T-helper 1 cell treated with Interleukin-12 subunit alpha and Interleukin-12 subunit beta and Interleukin-4 antibody, amounts not matched to agents 30 ng/mL and 1 ng/mL, for 36 hours (primary cell): ENCODE measurements around the gene MZB1. TPM values are rescaled to one million over a fixed set of nuclear protein-coding genes. Genes with fewer than 3 reads are reported as not detected.
"Not testable (repeated sequence)": the region's sequence is repeated elsewhere in the genome, so short reads cannot be mapped to it uniquely, and the experiment has no call there.

ENCODE experiments used
- intact Hi-C: fragments of 100-400 bp; cut with micrococcal nuclease; formaldehyde crosslinking; loops from one replicate; pipeline ENCODE4 v1.15.1; 2024
- total RNA-seq: library from RNA; stranded (reverse); gene quantifications from 2 replicates; pipeline ENCODE4 v1.2.3, GENCODE V29; 2022

The MZB1 gene
- total RNA-seq, 1 donor from 2014 or later, result 83.7 TPM

- intact Hi-C loops, result no loop called here
Observed at GRCh38 chr5:139379626-139380449, 9.9 kb downstream of the MZB1 start.

- intact Hi-C loops, result no loop called here
Observed at GRCh38 chr5:139378941-139379361, 10.8 kb downstream of the MZB1 start.

GRCh38 chr5:139378101-139378825 is 11.4 kb downstream of the MZB1 start:
- intact Hi-C loops, result no loop called here

GRCh38 chr5:139377226-139377625 is 12.5 kb downstream of the MZB1 start:
- intact Hi-C loops, result no loop called here

DNA sequence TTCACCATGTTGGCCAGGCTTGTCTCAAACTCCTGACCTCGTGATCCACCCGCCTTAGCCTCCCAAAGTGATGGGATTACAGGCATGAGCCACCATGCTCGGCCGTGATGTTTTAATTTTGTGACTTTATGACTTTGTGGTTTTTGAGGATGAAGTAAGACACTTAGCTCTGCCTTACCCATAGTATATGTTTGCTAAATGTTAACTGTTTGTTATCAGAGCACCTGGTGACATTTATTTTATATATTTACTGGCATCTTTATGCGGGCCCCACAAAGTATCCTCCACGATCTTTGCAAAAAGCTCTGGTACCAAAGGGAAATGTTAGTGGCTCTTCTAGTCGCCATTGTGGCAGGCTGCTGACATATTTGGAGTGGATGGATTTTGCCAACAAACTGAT is 13.3 kb downstream of the MZB1 start:
- intact Hi-C loops, result no loop called here

- intact Hi-C loops, result no loop called here
Observed at GRCh38 chr5:139374909-139375308, 14.8 kb downstream of the MZB1 start.

- intact Hi-C loops, result no loop called here
Observed at GRCh38 chr5:139371482-139372435, 18.0 kb downstream of the MZB1 start.

- intact Hi-C loops, result no loop called here
Observed at GRCh38 chr5:139369181-139369580, 20.5 kb downstream of the MZB1 start.

GRCh38 chr5:139368613-139369012 is 21.1 kb downstream of the MZB1 start:
- intact Hi-C loops, result no loop called here

- intact Hi-C loops, result no loop called here
Observed at GRCh38 chr5:139364466-139364865, 25.2 kb downstream of the MZB1 start.

DNA sequence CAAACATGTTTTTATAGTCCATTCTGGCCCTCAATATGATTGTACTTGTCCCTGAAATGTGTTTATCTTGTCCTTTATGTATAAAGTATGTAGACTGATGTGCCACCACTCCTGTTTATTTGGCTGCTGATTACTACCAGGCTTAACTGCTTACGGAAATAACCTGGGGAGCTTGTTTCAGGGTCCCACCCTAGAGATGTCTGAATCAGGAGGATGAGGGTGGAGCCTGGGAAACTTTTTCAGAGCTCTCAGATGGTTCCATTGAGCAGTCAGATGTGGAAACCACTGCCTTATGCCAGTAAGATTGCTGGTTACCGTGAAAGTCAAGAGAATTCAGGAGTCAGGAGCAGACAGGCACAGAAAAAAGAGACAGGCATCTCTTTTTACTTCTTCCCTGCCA is 25.8 kb downstream of the MZB1 start:
- intact Hi-C loops, result loop anchor here (2.0 kb wide), 1 partner anchor 29 kb away; no protein-coding TSS in a partner anchor

- intact Hi-C loops, result loop anchor here (2.0 kb wide), 1 partner anchor 31 kb away; no protein-coding TSS in a partner anchor
Observed at GRCh38 chr5:139361835-139362429, 27.8 kb downstream of the MZB1 start.

DNA sequence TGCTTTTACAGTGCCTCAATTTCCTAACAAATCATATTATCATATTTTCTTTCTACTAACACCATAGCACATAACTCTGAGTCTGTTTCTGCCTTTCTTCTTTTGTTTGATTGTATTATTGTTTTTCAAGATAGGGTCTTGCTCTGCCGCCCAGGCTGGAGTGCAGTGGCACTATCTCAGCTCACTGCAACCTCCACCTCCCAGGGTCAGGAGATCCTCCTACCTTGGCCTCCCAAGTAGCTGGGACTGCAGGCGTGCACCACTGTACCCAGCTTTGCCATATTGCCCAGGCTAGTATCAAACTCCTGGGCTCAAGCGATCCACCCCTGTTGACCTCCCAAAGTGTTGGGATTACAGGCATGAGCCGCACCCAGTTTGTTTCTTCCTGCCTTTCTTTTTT is 29.3 kb downstream of the MZB1 start:
- intact Hi-C loops, result no loop called here

- intact Hi-C loops, result no loop called here
Observed at GRCh38 chr5:139358064-139358463, 31.6 kb downstream of the MZB1 start.

- intact Hi-C loops, result not testable (repeated sequence)
Observed at GRCh38 chr5:139355900-139356299, 33.8 kb downstream of the MZB1 start.

DNA sequence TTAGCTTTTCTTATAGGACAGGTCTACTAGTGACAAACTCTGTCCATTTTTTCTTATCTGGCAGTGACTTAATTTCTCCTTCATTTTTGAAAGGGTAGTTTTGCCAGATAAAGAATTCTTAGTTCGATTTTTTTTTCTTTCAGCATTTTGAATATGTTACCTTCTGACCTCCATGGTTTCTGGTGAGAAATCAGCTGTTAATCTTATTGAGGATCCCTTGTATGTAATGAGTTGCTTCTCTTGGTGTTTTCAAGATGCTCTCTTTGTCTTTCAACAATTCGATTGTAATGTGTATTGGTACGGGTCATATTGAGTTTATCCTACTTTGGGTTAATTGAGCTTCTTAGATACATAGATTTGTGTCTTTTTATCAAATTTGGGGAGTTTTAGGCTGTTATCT is 35.5 kb downstream of the MZB1 start:
- intact Hi-C loops, result no loop called here

DNA sequence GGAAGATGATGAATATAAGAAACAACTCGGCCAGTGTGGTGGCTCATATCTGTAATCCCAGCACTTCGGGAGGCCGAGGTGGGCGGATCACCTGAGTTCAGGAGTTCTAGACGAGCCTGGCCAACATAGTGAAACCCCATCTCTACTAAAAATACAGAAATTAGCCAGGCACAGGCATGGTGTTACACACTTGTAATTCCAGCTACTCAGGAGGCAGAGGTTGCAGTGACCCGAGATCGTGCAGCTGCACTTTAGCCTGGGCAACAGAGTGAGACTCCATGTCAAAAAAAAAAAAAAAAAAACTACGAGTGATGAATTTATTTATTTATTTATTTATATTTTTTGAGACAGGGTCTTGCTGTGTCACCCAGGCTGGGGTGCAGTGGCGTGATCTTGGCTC is 41.9 kb downstream of the MZB1 start:
- intact Hi-C loops, result loop anchor here (10.0 kb wide), 1 partner anchor 1013 kb away; the partner anchor contains the start of genes CDC25C and FAM53C

GRCh38 chr5:139345442-139345841 is 44.3 kb downstream of the MZB1 start:
- intact Hi-C loops, result loop anchor here (10.0 kb wide), 1 partner anchor 1011 kb away; the partner anchor contains the start of genes CDC25C and FAM53C

- intact Hi-C loops, result loop anchor here (5.0 to 10.0 kb wide), 2 partner anchors 1009 to 1218 kb away; partner anchors contain the start of genes APBB3, CDC25C, FAM53C and SLC35A4
Observed at GRCh38 chr5:139344177-139344576, 45.5 kb downstream of the MZB1 start.

GRCh38 chr5:139343476-139343875 is 46.2 kb downstream of the MZB1 start:
- intact Hi-C loops, result loop anchor here (2.0 to 10.0 kb wide), 4 partner anchors 169 to 1219 kb away; partner anchors contain the start of genes APBB3, CDC25C, FAM53C and SLC35A4

GRCh38 chr5:139342423-139342723 is 47.3 kb downstream of the MZB1 start:
- intact Hi-C loops, result loop anchor here (1.0 to 10.0 kb wide), 9 partner anchors 43 to 1220 kb away; partner anchors contain the start of genes APBB3, CDC25C, DNAJC18 and FAM53C
